ENCODE measurements around the gene TRAP1. TPM values are rescaled to one million over a fixed set of nuclear protein-coding genes. Genes with fewer than 3 reads are reported as not detected.

TRAP1 gene
- total RNA-seq, 1 experiment from 2014 or later, result 93.8 TPM

Other genes starting within 250 kb of the TRAP1 start
- not detected in 2 replicates for gene C16orf90, start 222.0 kb downstream of the TRAP1 start, total RNA-seq (2014; rRNA removed; shearing (Covaris generic))
- 15.6 and 24.5 TPM in 2 replicates for gene CLUAP1, start 216.5 kb downstream of the TRAP1 start, total RNA-seq (2014; rRNA removed; shearing (Covaris generic))
- gene NLRC3, start 140.1 kb downstream of the TRAP1 start, total RNA-seq (2014; rRNA removed; shearing (Covaris generic)), result 0.12 TPM in 1 of 2 replicates, not detected in the other
- 4.8 and 5.9 TPM in 2 replicates for gene SLX4, start 105.9 kb downstream of the TRAP1 start, total RNA-seq (2014; rRNA removed; shearing (Covaris generic))
- gene DNASE1, start 62.8 kb downstream of the TRAP1 start, total RNA-seq (2014; rRNA removed; shearing (Covaris generic)), result 9.4 and 15.4 TPM in 2 replicates
- gene CREBBP, start 163.2 kb upstream of the TRAP1 start, total RNA-seq (2014; rRNA removed; shearing (Covaris generic)), result 6.2 and 8.6 TPM in 2 replicates